ENCODE measurements around the gene FAM89A. TPM values are rescaled to one million over a fixed set of nuclear protein-coding genes. Genes with fewer than 3 reads are reported as not detected.

FAM89A gene
- total and polyA plus RNA-seq, 2 donors (not counting 1 experiment from before 2014, with no cell fraction given): 3.2 to 6.1 TPM

DNA sequence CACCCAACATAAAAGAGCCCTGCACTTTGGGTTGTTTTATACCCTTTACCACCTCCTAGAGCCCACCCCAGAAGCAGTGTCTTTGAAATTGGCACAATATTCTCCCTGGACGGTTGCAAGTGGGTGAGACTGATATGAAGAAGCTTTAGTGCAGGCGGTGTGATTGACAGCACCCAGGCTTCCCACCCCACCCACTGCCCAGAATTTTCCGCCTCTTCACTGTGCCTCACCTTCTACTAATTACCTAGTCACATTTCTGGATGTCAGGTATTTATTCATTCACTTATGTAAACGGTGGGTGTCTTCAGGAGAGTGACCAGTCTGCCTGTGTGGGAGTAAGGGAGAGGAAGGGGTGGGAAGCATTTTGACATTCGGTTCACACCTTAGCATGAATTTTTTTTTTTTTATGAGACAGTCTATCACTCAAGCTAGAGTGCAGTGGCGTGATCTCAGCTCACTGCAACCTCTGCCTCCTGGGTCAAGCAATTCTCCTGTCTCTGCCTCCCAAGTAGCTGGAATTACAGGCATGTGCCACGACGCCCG lies 1.7 kb upstream of the FAM89A start:
- Mint-ChIP-seq H3K9me3 (ENCODE audit: insufficient read depth) (peaks cover 11% of the 10 kb centered on the region), H3K4me3 (peak overlapping the region; percentile 78), H3K4me1 (peaks cover 6% of the 10 kb centered on the region), H3K27ac (no peak overlapping the region), H3K27me3 (peaks cover 14% of the 10 kb centered on the region)
- Histone ChIP-seq H3K79me2 (ENCODE audit: control insufficient read depth, insufficient read depth, low read length) (peaks cover 2% of the 10 kb centered on the region), H3K9ac (ENCODE audit: low read length) (no peak overlapping the region), H2AFZ (ENCODE audit: insufficient read depth, low read depth, low read length, poor library complexity, severe bottlenecking) (no peak overlapping the region), H3K4me3 (ENCODE audit: control extremely low read depth in 1 of 5, extremely low read depth in 1 of 5, insufficient read depth in 1 of 5, low read depth in 2 of 5, low read length in 4 of 5) (no peak overlapping the region), H3K27me3 (replicated peaks in 1 of 4; ENCODE audit: control extremely low read depth in 1 of 4, control insufficient read depth in 3 of 4, insufficient read depth in 4 of 4, low read length in 3 of 4) (peaks cover 0 to 14% (median 3%) of the 10 kb centered on the region in 4 experiments), H3K36me3 (replicated peaks in 1 of 2; ENCODE audit: control extremely low read depth in 1 of 2, control insufficient read depth in 1 of 2, extremely low read depth in 1 of 2, insufficient read depth in 2 of 2, low read length in 1 of 2) (no peaks in the 10 kb centered on the region), H4K20me1 (ENCODE audit: control insufficient read depth, insufficient read depth, low read length, poor library complexity, severe bottlenecking) (no peaks in the 10 kb centered on the region), H3K27ac (ENCODE audit: low read length in 2 of 2) (no peak overlapping the region), H3K4me1 (ENCODE audit: control insufficient read depth in 2 of 2, insufficient read depth in 2 of 2, low read length in 2 of 2) (peaks cover 7 to 13% of the 10 kb centered on the region in 2 donors), H3K4me2 (replicated peaks; ENCODE audit: low read depth, low read length, poor library complexity, severe bottlenecking) (no peak overlapping the region), H3K9me3 (ENCODE audit: control extremely low read depth in 1 of 3, control insufficient read depth in 2 of 3, insufficient read depth in 1 of 3, low read length in 2 of 3) (peaks cover 0 to 7% (median 4%) of the 10 kb centered on the region in 3 donors)
- POLR2A ChIA-PET: no interaction called here
- 100% methylated on average over 1 of the region's 9 CpGs for WGBS (ENCODE audit: insufficient coverage)
- CTCF ChIA-PET: no interaction called here
- ATAC-seq (ENCODE audit: low read depth): no peak
- DNase-seq: no peak
- intact Hi-C loops (cut with micrococcal nuclease): loop anchor here (5.0 kb wide), 3 partner anchors 171 to 399 kb away; partner anchors contain the start of genes C1orf198 and COG2
- TF ChIP-seq, protein P1, sequence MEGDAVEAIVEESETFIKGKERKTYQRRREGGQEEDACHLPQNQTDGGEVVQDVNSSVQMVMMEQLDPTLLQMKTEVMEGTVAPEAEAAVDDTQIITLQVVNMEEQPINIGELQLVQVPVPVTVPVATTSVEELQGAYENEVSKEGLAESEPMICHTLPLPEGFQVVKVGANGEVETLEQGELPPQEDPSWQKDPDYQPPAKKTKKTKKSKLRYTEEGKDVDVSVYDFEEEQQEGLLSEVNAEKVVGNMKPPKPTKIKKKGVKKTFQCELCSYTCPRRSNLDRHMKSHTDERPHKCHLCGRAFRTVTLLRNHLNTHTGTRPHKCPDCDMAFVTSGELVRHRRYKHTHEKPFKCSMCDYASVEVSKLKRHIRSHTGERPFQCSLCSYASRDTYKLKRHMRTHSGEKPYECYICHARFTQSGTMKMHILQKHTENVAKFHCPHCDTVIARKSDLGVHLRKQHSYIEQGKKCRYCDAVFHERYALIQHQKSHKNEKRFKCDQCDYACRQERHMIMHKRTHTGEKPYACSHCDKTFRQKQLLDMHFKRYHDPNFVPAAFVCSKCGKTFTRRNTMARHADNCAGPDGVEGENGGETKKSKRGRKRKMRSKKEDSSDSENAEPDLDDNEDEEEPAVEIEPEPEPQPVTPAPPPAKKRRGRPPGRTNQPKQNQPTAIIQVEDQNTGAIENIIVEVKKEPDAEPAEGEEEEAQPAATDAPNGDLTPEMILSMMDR (IDR thresholded peaks at IDR 0.05): no peak
- no peak for TF ChIP-seq EZH2 (IDR thresholded peaks at IDR 0.05; ENCODE audit: borderline replicate concordance, insufficient read depth, low read depth, low read length, poor library complexity, severe bottlenecking)

All from B cell (primary cell).